Kidney (tissue), 14 donors: ENCODE data around the gene APCDD1. TPM values are rescaled to one million over a fixed set of nuclear protein-coding genes. Genes with fewer than 3 reads are reported as not detected.

Source experiments
- DNase-seq, 5 donors: peaks; one replicate each; pipeline ENCODE4 v3.0.0-alpha.2; 2013 to 2020
- FAIRE-seq: peaks from 2 replicates; lab custom pipeline; 2012; peaks lifted over from hg19 to GRCh38; lab: Jason Lieb, UNC
- H3K27ac ChIP-seq, 2 donors: one replicate each; pipeline ENCODE4 v1.7.0; 2013; ENCODE audit warnings: low read depth in 2 of 2, low read length in 2 of 2, inconsistent platforms in 1 of 2
- H3K27me3 ChIP-seq: one replicate; pipeline ENCODE4 v1.7.1; 2013; ENCODE audit warnings: low read length, inconsistent platforms; ENCODE audit not compliant: control insufficient read depth, insufficient read depth
- H3K36me3 ChIP-seq, 3 donors: one replicate each; pipeline versions ENCODE4 v1.7.0 to v1.7.1; 2013; ENCODE audit warnings: low read length in 3 of 3, control low read depth in 1 of 3, inconsistent platforms in 1 of 3; ENCODE audit not compliant: insufficient read depth in 3 of 3, control insufficient read depth in 2 of 3
- H3K4me1 ChIP-seq, 3 donors: one replicate each; pipeline versions ENCODE4 v1.7.0 to v1.7.1; 2013; ENCODE audit warnings: low read length in 3 of 3, inconsistent platforms in 1 of 3, low read depth in 1 of 3; ENCODE audit not compliant: control insufficient read depth in 2 of 3, insufficient read depth in 2 of 3
- H3K4me3 ChIP-seq, 3 donors: one replicate each; pipeline versions ENCODE4 v1.7.0 to v1.8.1; 2013; ENCODE audit warnings: low read length in 3 of 3, control low read depth in 1 of 3, inconsistent platforms in 1 of 3
- H3K9ac ChIP-seq, 3 donors: one replicate each; pipeline versions ENCODE4 v1.7.0 to v1.7.1; 2013; ENCODE audit warnings: low read length in 3 of 3, control low read depth in 1 of 3, inconsistent platforms in 1 of 3
- H3K9me3 ChIP-seq, 3 donors: one replicate each; pipeline versions ENCODE4 v1.7.0 to v1.7.1; 2013; ENCODE audit warnings: low read length in 3 of 3, control low read depth in 1 of 3, inconsistent platforms in 1 of 3; ENCODE audit not compliant: control insufficient read depth in 2 of 3, insufficient read depth in 1 of 3
- intact Hi-C: fragments of 100-400 bp; cut with DNase I; formaldehyde crosslinking; loops from one replicate; pipeline ENCODE4 v1.11.1; 2022
- polyA plus RNA-seq: library from polyadenylated mRNA; stranded (reverse); fragments of 350-450 nt; fragmentation: Illumina TruSeq; extraction: RNeasy Lipid Tissue Mini Kit (QIAGEN cat#74804); gene quantifications from one replicate; pipeline ENCODE4 v1.2.3, GENCODE V29; 2014; ENCODE audit warnings: low read depth, low replicate concordance; ENCODE audit not compliant: insufficient read depth
- total RNA-seq: library from RNA; stranded (reverse); fragmentation: NEBNext Ultra II Directional; extraction: Animal tissue kit (Norgen Biotek cat#: 25700); gene quantifications from one replicate; pipeline ENCODE4 v1.2.1, GENCODE V29; 2021
- TF ChIP-seq, protein P1 (sequence below): IDR thresholded peaks from 3 replicates; pipeline ENCODE4 v1.5.1; 2012; ENCODE audit warnings: mild to moderate bottlenecking, moderate library complexity, borderline replicate concordance; ENCODE audit not compliant: insufficient read depth; ENCODE audit errors: extremely low read depth
- donor health status: control.
- donor health status: control.
- donor health status: control.
- donor health status: control.
- donor health status: control.
- donor health status: DM: yes; HTN: yes; CAD: no.
- donor health status: Normal renal cell carcinoma (clear cell type).

APCDD1 gene
- total and polyA plus RNA-seq, 2 donors from 2014 or later = 2.8 to 22.9 TPM

DNA sequence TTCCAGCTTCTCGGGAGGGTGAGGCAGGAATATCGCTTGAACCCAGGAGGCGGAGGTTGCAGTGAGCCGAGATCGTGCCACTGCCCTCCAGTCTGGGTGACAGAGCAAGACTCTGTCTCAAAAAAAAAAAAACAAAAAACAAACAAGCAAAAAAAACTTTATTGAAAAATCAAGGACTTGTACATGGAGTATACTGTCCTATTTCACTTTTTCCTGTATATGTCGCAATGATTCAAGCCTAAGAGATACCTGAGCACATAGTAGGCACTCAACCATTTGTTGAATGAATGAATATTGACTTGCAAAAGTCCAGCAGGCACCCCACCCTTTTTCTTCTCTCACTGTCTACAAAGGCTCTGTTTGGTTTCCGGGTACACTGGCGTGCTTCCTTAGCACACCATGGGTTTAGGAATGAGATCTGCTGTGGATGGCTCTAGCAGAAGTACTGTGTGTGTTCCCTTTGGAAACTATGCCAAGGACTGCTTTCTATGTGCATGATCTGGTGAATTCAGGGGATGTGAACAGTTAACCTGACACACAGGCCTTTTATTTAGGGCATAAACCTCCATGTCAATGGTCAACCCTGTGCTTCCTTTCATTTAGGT, 6.1 kb downstream of the APCDD1 start:
- H3K27ac ChIP-seq = no peak overlapping the region
- intact Hi-C loops = no loop called here
- FAIRE-seq = no peak
- peaks cover 0 to 6% (median 6%) of the 10 kb centered on the region in 3 donors for H3K4me1 ChIP-seq
- H3K4me3 ChIP-seq = no peak overlapping the region
- TF ChIP-seq, protein P1, sequence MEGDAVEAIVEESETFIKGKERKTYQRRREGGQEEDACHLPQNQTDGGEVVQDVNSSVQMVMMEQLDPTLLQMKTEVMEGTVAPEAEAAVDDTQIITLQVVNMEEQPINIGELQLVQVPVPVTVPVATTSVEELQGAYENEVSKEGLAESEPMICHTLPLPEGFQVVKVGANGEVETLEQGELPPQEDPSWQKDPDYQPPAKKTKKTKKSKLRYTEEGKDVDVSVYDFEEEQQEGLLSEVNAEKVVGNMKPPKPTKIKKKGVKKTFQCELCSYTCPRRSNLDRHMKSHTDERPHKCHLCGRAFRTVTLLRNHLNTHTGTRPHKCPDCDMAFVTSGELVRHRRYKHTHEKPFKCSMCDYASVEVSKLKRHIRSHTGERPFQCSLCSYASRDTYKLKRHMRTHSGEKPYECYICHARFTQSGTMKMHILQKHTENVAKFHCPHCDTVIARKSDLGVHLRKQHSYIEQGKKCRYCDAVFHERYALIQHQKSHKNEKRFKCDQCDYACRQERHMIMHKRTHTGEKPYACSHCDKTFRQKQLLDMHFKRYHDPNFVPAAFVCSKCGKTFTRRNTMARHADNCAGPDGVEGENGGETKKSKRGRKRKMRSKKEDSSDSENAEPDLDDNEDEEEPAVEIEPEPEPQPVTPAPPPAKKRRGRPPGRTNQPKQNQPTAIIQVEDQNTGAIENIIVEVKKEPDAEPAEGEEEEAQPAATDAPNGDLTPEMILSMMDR = no peak
- no peaks in the 10 kb centered on the region for H3K27me3 ChIP-seq
- DNase-seq = no peak
- H3K9ac ChIP-seq = no peak overlapping the region
- no peaks in the 10 kb centered on the region for H3K36me3 ChIP-seq
- no peaks in the 10 kb centered on the region for H3K9me3 ChIP-seq

DNA sequence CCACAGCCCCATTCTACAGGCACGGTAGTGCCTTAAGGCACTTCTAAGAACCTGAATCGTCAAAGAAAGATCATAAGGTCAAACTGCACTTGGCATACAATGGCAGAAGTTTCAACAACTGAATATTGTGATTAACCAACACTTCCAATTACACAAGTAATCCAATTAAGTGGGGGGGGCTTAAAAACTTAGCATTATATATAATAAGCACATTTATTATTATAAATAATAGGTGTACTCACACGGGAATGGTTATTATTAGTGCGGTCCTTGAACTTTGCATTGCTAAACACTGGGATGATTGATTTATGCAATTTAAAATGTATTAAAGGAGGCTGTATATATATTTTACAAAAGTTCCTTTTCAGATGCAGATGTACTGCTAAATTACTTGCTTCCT, 7.6 kb downstream of the APCDD1 start:
- no peaks in the 10 kb centered on the region for H3K9me3 ChIP-seq
- H3K9ac ChIP-seq = no peak overlapping the region
- no peak overlapping the region for H3K4me3 ChIP-seq
- no peaks in the 10 kb centered on the region for H3K4me1 ChIP-seq
- FAIRE-seq (no peak), DNase-seq (no peak)
- TF ChIP-seq, protein P1 = no peak
- no peaks in the 10 kb centered on the region for H3K27me3 ChIP-seq
- intact Hi-C loops = no loop called here
- H3K27ac ChIP-seq = no peak overlapping the region
- no peaks in the 10 kb centered on the region for H3K36me3 ChIP-seq

DNA sequence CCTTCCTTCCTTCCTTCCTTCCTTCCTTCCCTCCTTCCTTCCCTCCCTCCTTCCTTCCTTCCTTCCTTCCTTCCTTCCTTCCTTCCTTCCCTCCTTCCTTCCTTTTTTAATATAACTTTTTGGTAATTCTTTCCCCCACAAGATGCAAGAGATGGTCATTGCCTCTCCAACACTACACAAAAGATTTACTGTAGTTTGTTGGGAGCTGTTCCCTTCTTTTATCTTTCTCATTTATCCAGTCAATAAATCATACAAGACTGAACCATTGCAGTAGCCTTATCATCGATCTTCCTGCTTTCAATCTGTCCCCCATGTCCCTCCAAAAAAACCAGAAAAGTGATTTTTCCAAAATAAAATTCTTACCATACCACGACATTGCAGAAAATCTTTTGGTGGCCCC, 8.2 kb downstream of the APCDD1 start:
- Histone ChIP-seq H3K4me3 (no peak overlapping the region), H3K4me1 (no peaks in the 10 kb centered on the region), H3K9me3 (no peaks in the 10 kb centered on the region), H3K9ac (no peak overlapping the region), H3K27ac (no peak overlapping the region), H3K36me3 (no peaks in the 10 kb centered on the region), H3K27me3 (no peaks in the 10 kb centered on the region)
- FAIRE-seq (no peak), DNase-seq (no peak)
- intact Hi-C loops = no loop called here
- TF ChIP-seq, protein P1 = no peak

DNA sequence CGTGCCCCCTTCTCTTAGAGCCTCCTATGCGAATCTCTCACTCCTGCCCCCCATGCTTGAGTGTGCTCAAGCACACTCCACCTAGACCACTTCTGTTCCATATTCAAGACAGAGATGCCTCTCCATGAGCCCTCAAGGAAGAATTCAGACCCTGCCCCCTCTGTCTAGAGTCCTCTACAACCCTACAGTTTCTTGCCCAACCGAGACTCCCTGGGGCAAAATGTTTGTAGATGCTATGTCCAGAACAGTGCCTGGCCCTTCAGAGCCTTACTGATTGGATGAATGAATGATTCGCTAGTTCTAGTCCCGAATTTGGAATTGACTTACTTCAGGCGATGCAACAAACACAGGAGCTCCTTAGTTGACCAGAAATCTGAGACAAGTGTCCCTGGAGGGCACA, 8.7 kb downstream of the APCDD1 start:
- TF ChIP-seq, protein P1 = no peak
- H3K4me1 ChIP-seq = no peaks in the 10 kb centered on the region
- FAIRE-seq = no peak
- H3K36me3 ChIP-seq = no peaks in the 10 kb centered on the region
- no peak overlapping the region for H3K4me3 ChIP-seq
- intact Hi-C loops = no loop called here
- H3K9me3 ChIP-seq = no peaks in the 10 kb centered on the region
- H3K27ac ChIP-seq = no peak overlapping the region
- H3K27me3 ChIP-seq = no peaks in the 10 kb centered on the region
- no peak for DNase-seq
- no peak overlapping the region for H3K9ac ChIP-seq
